PFSK-1 (cell line): ENCODE results near the gene MBD2.

ENCODE experiments used
- FOXP2 ChIP-seq: optimal IDR thresholded peaks from 2 replicates; pipeline ENCODE3; 2011; ENCODE audit warnings: borderline replicate concordance, control low read depth, inconsistent platforms; ENCODE audit not compliant: insufficient read depth; ENCODE audit errors: extremely low read length, extremely low read depth
- POLR2AphosphoS5 ChIP-seq: IDR thresholded peaks from 2 replicates; pipeline ENCODE4 v1.6.1; 2012; ENCODE audit warnings: low read depth, mild to moderate bottlenecking, control low read depth, low read length, moderate library complexity
- REST ChIP-seq, 2 experiments: IDR thresholded peaks; 2 replicates each; pipeline versions ENCODE4 v1.6.1 to v1.8.0; 2011 to 2012; ENCODE audit warnings: low read depth in 2 of 2, low read length in 2 of 2, control low read depth in 1 of 2, inconsistent platforms in 1 of 2, mild to moderate bottlenecking in 1 of 2, moderate library complexity in 1 of 2; ENCODE audit not compliant: insufficient read depth in 1 of 2
- SIN3A ChIP-seq: IDR thresholded peaks from 2 replicates; pipeline ENCODE4 v1.6.1; 2012; ENCODE audit warnings: mild to moderate bottlenecking, low read length, moderate library complexity, borderline replicate concordance; ENCODE audit not compliant: insufficient read depth
- TAF1 ChIP-seq: IDR thresholded peaks from 2 replicates; pipeline ENCODE4 v1.6.1; 2012; ENCODE audit warnings: low read length, control low read depth, borderline replicate concordance; ENCODE audit not compliant: insufficient read depth

Gene MBD2

GRCh38 chr18:54149078-54149697 is 75.3 kb downstream of the MBD2 start:
- TF ChIP-seq REST (IDR thresholded peaks at IDR 0.05; ENCODE audit: insufficient read depth in 1 of 2, low read depth in 2 of 2, low read length in 2 of 2): no peak
- TF ChIP-seq POLR2AphosphoS5: no peak
- TF ChIP-seq TAF1: no peak
- TF ChIP-seq SIN3A: no peak
- no peak for TF ChIP-seq FOXP2

GRCh38 chr18:54148678-54149077 is 75.8 kb downstream of the MBD2 start:
- TF ChIP-seq REST (IDR thresholded peaks at IDR 0.05; ENCODE audit: insufficient read depth in 1 of 2, low read depth in 2 of 2, low read length in 2 of 2) (no peak), POLR2AphosphoS5 (no peak), FOXP2 (no peak), TAF1 (no peak), SIN3A (no peak)

GRCh38 chr18:54148151-54148550 is 76.3 kb downstream of the MBD2 start:
- TF ChIP-seq TAF1 (no peak), FOXP2 (no peak), REST (IDR thresholded peaks at IDR 0.05; ENCODE audit: insufficient read depth in 1 of 2, low read depth in 2 of 2, low read length in 2 of 2) (no peak), POLR2AphosphoS5 (no peak), SIN3A (no peak)

- no peak for TF ChIP-seq REST (IDR thresholded peaks at IDR 0.05; ENCODE audit: insufficient read depth in 1 of 2, low read depth in 2 of 2, low read length in 2 of 2)
- no peak for TF ChIP-seq SIN3A
- TF ChIP-seq TAF1: no peak
- TF ChIP-seq POLR2AphosphoS5: no peak
- TF ChIP-seq FOXP2: no peak
Measured at GRCh38 chr18:54147439-54147838, 77.0 kb downstream of the MBD2 start.
